Measurements from ENCODE around the gene MAP7. TPM values are rescaled to one million over a fixed set of nuclear protein-coding genes. Genes with fewer than 3 reads are reported as not detected.

The MAP7 gene
- total and polyA plus RNA-seq, 9 of the 15 experiments (the other 6 are each of a cell fraction or from before 2014, with no cell fraction given) = 0.76 to 7.7 (median 3.9) TPM

GRCh38 chr6:136526196-136526930, 23.9 kb downstream of the MAP7 start (continued):
- peak in 1 of 2 experiments; percentile 45; a peak in 1 of 4 replicates for TF ChIP-seq RCOR1 (IDR thresholded peaks at IDR 0.05; ENCODE audit: borderline replicate concordance in 1 of 2, low read depth in 2 of 2, low read length in 2 of 2)
- 0 out of 2 replicates have a peak, but pooled peaks have one; percentile 17 for TF ChIP-seq GABPA (tag; conservative IDR thresholded peaks at IDR 0.05; ENCODE audit: low read depth)
- no peak for TF ChIP-seq ZNF197 (CRISPR knock-in tag; IDR thresholded peaks at IDR 0.05; ENCODE audit: low read depth)

DNA sequence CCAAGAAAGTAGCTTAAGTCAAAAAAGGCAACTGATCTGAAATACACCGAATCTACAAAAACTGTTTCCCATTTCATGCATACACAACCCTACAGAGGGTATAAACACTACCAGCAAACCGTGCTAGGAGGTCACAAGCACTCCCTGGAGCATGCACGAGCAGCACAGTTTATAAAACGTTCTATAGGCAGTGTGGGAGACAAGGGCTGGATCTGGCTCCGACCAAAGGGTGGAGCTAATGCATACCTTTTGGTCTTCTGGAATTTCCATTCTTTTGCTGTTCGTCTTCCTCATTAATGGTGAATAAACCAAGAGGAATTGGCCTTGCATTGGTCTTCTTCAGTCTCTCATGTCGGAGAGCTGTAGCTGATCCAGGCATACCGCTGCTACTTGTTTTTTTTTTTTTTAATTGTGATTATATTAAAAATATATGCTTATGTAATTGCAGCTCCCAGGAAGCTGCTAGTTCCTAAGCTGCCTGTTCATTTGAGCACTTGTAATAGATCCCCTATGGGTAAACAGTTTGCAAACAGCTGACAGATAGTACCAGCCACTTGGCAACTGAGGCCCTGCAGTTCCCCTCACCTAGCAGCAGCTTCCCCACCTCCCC, 24.5 kb downstream of the MAP7 start:
- H3K4me1 ChIP-seq (replicated peaks in 1 of 2; ENCODE audit: control insufficient read depth in 2 of 2, insufficient read depth in 2 of 2, low read length in 2 of 2) = 0 out of 5 replicates have a peak, but pooled peaks cover 0 to 3% of the 10 kb centered on the region in 2 experiments
- intact Hi-C loops (cut with micrococcal nuclease) (no loop called here), in situ Hi-C loops (cut with MboI) (loop anchor here (25.0 kb wide), 1 partner anchor 188 kb away; no protein-coding TSS in a partner anchor)
- H3K4me3 ChIP-seq = no peak overlapping the region
- H3K27me3 ChIP-seq (ENCODE audit: control insufficient read depth in 2 of 2, insufficient read depth in 2 of 2, low read length in 2 of 2) = peaks cover 0 to 15% of the 10 kb centered on the region in 2 experiments; a peak in 3 of 5 replicates
- FAIRE-seq (peak; percentile 67), DNase-seq (ENCODE audit: extremely low read depth in 1 of 4, low spot score in 3 of 4) (peak in 1 of 4 experiments; percentile 46), ATAC-seq (peak; percentile 82)
- no peak overlapping the region for H3K9ac ChIP-seq (ENCODE audit: insufficient read depth in 1 of 2, low read depth in 2 of 2, low read length in 2 of 2)
- H3K27ac ChIP-seq (ENCODE audit: extremely low read depth, low read depth, low read length) = no peak overlapping the region
- BruUV-seq (replicated peaks) = no TSS peak
- ChIA-PET CTCF (ENCODE audit: low intra/inter-chr PET ratio) (no interaction called here), POLR2A (interaction anchor here (0.6 to 2.6 kb wide), 11 partner anchors 10 to 904 kb away, joined by 3 to 8 read pairs (median 3); no protein-coding TSS in a partner anchor)
- H4K20me1 ChIP-seq (replicated peaks; ENCODE audit: control insufficient read depth, insufficient read depth, low read length) = no peaks in the 10 kb centered on the region
- no peaks in the 10 kb centered on the region for H3K9me3 ChIP-seq (replicated peaks; ENCODE audit: control insufficient read depth, insufficient read depth, low read depth, low read length)
- H2AFZ ChIP-seq (ENCODE audit: low read depth, low read length) = peak overlapping the region; percentile 34; the same call in 1 of the 2 replicates
- H3K79me2 ChIP-seq (ENCODE audit: control insufficient read depth, insufficient read depth, low read length) = no peaks in the 10 kb centered on the region
- H3K4me2 ChIP-seq (ENCODE audit: insufficient read depth, low read length) = no peak overlapping the region
- no peaks in the 10 kb centered on the region for H3K9me1 ChIP-seq (ENCODE audit: control insufficient read depth, insufficient read depth, low read length)
- H3K36me3 ChIP-seq (ENCODE audit: control insufficient read depth, insufficient read depth, low read length) = no peaks in the 10 kb centered on the region
- WGBS (ENCODE audit: insufficient coverage, low coverage, missing lambda C conversion rate) = 7% methylated on average over 8 of the region's 8 CpGs
- TF ChIP-seq ZNF12 (CRISPR knock-in tag; IDR thresholded peaks at IDR 0.05) = no peak
- TF ChIP-seq ZBTB1 (CRISPR knock-in tag; IDR thresholded peaks at IDR 0.05; ENCODE audit: borderline replicate concordance, low read depth) = no peak
- TF ChIP-seq, protein P1, sequence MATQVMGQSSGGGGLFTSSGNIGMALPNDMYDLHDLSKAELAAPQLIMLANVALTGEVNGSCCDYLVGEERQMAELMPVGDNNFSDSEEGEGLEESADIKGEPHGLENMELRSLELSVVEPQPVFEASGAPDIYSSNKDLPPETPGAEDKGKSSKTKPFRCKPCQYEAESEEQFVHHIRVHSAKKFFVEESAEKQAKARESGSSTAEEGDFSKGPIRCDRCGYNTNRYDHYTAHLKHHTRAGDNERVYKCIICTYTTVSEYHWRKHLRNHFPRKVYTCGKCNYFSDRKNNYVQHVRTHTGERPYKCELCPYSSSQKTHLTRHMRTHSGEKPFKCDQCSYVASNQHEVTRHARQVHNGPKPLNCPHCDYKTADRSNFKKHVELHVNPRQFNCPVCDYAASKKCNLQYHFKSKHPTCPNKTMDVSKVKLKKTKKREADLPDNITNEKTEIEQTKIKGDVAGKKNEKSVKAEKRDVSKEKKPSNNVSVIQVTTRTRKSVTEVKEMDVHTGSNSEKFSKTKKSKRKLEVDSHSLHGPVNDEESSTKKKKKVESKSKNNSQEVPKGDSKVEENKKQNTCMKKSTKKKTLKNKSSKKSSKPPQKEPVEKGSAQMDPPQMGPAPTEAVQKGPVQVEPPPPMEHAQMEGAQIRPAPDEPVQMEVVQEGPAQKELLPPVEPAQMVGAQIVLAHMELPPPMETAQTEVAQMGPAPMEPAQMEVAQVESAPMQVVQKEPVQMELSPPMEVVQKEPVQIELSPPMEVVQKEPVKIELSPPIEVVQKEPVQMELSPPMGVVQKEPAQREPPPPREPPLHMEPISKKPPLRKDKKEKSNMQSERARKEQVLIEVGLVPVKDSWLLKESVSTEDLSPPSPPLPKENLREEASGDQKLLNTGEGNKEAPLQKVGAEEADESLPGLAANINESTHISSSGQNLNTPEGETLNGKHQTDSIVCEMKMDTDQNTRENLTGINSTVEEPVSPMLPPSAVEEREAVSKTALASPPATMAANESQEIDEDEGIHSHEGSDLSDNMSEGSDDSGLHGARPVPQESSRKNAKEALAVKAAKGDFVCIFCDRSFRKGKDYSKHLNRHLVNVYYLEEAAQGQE (IDR thresholded peaks at IDR 0.05; ENCODE audit: borderline replicate concordance) = no peak
- TF ChIP-seq, protein P1 (CRISPR knock-in tag; IDR thresholded peaks at IDR 0.05; ENCODE audit: low read depth) = no peak
- TF ChIP-seq PRPF4 (IDR thresholded peaks at IDR 0.05; ENCODE audit: insufficient read depth, low read depth, low read length, poor library complexity, severe bottlenecking) = no peak
- TF ChIP-seq KAT2B (IDR thresholded peaks at IDR 0.05; ENCODE audit: low read depth, low read length) = no peak
- no peak for TF ChIP-seq HNRNPLL (IDR thresholded peaks at IDR 0.05; ENCODE audit: low read depth, low read length, poor library complexity, severe bottlenecking)
